AG08395 (cell line): ENCODE data around the gene TRAPPC10.

Source experiments
- DNase-seq: peaks from one replicate; pipeline ENCODE4 v3.0.0; 2012; ENCODE audit warnings: mixed read lengths, low spot score

The TRAPPC10 gene

GRCh38 chr21:44003307-44003966 lies 8.7 kb upstream of the TRAPPC10 start:
- DNase-seq: no peak

GRCh38 chr21:44005071-44005470 lies 7.0 kb upstream of the TRAPPC10 start:
- no peak for DNase-seq

GRCh38 chr21:44005593-44005992 lies 6.5 kb upstream of the TRAPPC10 start:
- DNase-seq: no peak

- DNase-seq: peak; percentile 95
These were observed 6.0 kb upstream of the TRAPPC10 start for GRCh38 chr21:44006017-44006619.

- peak; percentile 47 for DNase-seq
These were observed 5.5 kb upstream of the TRAPPC10 start for GRCh38 chr21:44006656-44007055.

- DNase-seq: no peak
These were observed 1.7 kb upstream of the TRAPPC10 start for GRCh38 chr21:44010429-44010828.

- DNase-seq: no peak
These were observed 986 bp upstream of the TRAPPC10 start for GRCh38 chr21:44011123-44011522.

GRCh38 chr21:44012474-44013379 lies 618 bp downstream of the TRAPPC10 start:
- DNase-seq: peak; percentile 26

GRCh38 chr21:44013380-44014088 lies 1.4 kb downstream of the TRAPPC10 start:
- no peak for DNase-seq

GRCh38 chr21:44017601-44018000 lies 5.5 kb downstream of the TRAPPC10 start:
- DNase-seq: no peak

- DNase-seq: no peak
These were observed 6.0 kb downstream of the TRAPPC10 start for GRCh38 chr21:44018127-44018526.

- no peak for DNase-seq
These were observed 6.9 kb downstream of the TRAPPC10 start for GRCh38 chr21:44018813-44019567.

- DNase-seq: no peak
These were observed 7.5 kb downstream of the TRAPPC10 start for GRCh38 chr21:44019568-44019958.

GRCh38 chr21:44020551-44020950 lies 8.4 kb downstream of the TRAPPC10 start:
- no peak for DNase-seq

- no peak for DNase-seq
These were observed 9.0 kb downstream of the TRAPPC10 start for GRCh38 chr21:44021064-44021463.

GRCh38 chr21:44024257-44024656 lies 12.1 kb downstream of the TRAPPC10 start:
- no peak for DNase-seq

- peak; percentile 52 for DNase-seq
These were observed 12.8 kb downstream of the TRAPPC10 start for GRCh38 chr21:44024887-44025353.

GRCh38 chr21:44027607-44028286 lies 15.6 kb downstream of the TRAPPC10 start:
- no peak for DNase-seq

- no peak for DNase-seq
These were observed 16.2 kb downstream of the TRAPPC10 start for GRCh38 chr21:44028287-44028659.

GRCh38 chr21:44029460-44030087 lies 17.5 kb downstream of the TRAPPC10 start:
- no peak for DNase-seq
